Brain microvascular endothelial cell (primary cell): Measurements from ENCODE around the gene GRK1.

Source experiments
- DNase-seq: peaks from one replicate; pipeline ENCODE4 v3.0.0-alpha.2; 2020
- H3K27ac ChIP-seq: fragments of 250-450 bp; sonication (Bioruptor Pico); 2 replicates; pipeline ENCODE4 v1.5.1; 2020; ENCODE audit warnings: mild to moderate bottlenecking, moderate library complexity
- H3K27me3 ChIP-seq: fragments of 250-450 bp; sonication (Bioruptor Pico); replicated peaks from 2 replicates; pipeline ENCODE4 v1.5.1; 2020; ENCODE audit warnings: mild to moderate bottlenecking
- H3K36me3 ChIP-seq: fragments of 250-450 bp; sonication (Bioruptor Pico); replicated peaks from 2 replicates; pipeline ENCODE4 v1.5.1; 2020; ENCODE audit warnings: mild to moderate bottlenecking
- H3K4me3 ChIP-seq: 2 replicates; pipeline ENCODE4 v1.5.1; 2011; ENCODE audit warnings: low read depth, mild to moderate bottlenecking, control low read depth, low read length, moderate library complexity
- in situ Hi-C: cut with HindIII; loops from 2 replicates; pipeline ENCODE4 v1.10.0; 2017; ENCODE audit warnings: low sequenced_read_pairs, low pct_ligation_motif_present
- TF ChIP-seq, protein P1 (sequence below): IDR thresholded peaks from 2 replicates; pipeline ENCODE4 v1.5.1; 2011; ENCODE audit warnings: low read depth, mild to moderate bottlenecking, moderate library complexity, low read length, control low read depth, inconsistent platforms; ENCODE audit errors: missing control alignments

Gene GRK1

DNA sequence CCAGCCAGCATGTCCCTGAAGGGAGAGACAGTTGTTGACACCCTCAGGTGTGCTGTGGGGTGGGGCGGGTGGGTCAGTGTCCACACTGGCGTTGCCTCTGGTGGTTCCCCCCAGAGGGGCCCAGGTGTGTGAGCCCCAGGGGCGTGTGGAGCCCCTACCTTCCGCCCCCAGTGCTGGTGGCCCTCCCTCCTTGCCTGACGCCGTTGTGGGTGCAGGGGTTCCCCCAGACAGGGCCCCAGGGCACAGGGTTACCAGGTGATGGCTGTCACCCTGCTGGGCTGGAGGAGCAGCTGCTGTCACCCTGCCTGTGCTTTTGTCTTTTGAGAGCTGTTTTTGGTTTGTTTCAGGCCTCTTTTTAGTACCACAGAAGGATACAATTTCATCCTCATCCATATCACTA is 36.2 kb upstream of the GRK1 start:
- Histone ChIP-seq H3K27ac (no peak overlapping the region), H3K4me3 (no peak overlapping the region), H3K36me3 (peaks cover 49% of the 10 kb centered on the region), H3K27me3 (no peaks in the 10 kb centered on the region)
- no peak for DNase-seq
- TF ChIP-seq, protein P1, sequence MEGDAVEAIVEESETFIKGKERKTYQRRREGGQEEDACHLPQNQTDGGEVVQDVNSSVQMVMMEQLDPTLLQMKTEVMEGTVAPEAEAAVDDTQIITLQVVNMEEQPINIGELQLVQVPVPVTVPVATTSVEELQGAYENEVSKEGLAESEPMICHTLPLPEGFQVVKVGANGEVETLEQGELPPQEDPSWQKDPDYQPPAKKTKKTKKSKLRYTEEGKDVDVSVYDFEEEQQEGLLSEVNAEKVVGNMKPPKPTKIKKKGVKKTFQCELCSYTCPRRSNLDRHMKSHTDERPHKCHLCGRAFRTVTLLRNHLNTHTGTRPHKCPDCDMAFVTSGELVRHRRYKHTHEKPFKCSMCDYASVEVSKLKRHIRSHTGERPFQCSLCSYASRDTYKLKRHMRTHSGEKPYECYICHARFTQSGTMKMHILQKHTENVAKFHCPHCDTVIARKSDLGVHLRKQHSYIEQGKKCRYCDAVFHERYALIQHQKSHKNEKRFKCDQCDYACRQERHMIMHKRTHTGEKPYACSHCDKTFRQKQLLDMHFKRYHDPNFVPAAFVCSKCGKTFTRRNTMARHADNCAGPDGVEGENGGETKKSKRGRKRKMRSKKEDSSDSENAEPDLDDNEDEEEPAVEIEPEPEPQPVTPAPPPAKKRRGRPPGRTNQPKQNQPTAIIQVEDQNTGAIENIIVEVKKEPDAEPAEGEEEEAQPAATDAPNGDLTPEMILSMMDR: no peak
- in situ Hi-C loops: no loop called here

DNA sequence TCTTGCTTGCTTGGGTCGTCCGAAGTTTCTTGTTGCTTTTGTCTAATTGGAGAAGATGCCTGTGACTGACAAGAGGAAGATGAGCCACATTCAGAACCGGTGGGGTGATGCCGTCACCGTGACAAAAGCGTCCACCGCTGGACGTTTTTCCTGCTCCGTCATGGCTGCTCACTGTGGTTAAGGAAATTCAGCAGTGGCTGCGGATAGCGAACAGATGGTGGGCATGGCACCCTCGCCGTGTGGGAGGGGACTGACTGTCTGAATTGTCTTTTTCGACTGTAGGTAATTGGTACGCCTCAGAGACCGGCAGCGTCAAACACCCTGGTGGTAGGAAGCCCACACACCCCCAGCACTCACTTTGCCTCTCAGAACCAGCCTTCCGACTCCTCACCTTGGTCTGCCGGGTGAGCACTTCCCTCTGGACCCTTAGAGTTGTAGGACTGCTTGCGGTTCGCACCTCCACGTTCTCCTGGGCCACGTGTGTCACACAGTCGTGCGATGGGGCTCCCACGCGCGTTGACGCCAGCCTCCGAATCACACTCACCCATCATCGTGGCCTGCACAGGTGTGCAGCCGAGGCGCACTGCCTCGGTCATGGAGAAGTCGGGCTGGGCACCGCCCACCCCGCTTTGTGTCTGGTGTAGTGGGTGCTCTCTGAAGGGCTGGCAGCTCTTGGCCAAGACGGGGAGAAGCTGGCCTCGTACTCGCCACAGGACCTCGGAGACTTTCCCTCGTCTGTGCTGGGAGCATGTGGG is 35.5 kb upstream of the GRK1 start:
- H3K4me3 ChIP-seq: no peak overlapping the region
- peaks cover 56% of the 10 kb centered on the region for H3K36me3 ChIP-seq
- no peak for DNase-seq
- in situ Hi-C loops: no loop called here
- H3K27ac ChIP-seq: no peak overlapping the region
- TF ChIP-seq, protein P1: no peak
- H3K27me3 ChIP-seq: no peaks in the 10 kb centered on the region

GRCh38 chr13:113632706-113633484 is 34.1 kb upstream of the GRK1 start:
- DNase-seq: no peak
- Histone ChIP-seq H3K36me3 (peaks cover 67% of the 10 kb centered on the region), H3K27ac (no peak overlapping the region), H3K27me3 (no peaks in the 10 kb centered on the region), H3K4me3 (no peak overlapping the region)
- in situ Hi-C loops: no loop called here
- TF ChIP-seq, protein P1: no peak

DNA sequence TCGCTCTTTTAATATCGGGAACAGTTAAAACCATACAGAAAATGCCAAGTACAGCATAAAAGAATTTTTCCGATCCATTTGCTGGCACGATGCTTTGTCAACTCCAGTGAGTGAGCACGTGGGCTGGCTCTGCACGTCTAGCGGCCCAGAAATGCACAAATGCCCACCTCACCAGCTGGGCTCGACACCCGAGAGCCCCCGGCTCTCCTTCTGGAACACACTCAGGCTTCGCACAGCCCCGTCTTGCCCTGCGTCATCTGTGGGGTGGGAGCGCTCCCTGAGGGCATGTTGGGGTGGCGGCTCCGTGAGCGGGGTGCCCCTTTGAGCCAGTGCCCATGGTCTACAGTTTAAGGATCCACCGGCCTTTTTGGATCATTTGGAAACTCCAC is 33.5 kb upstream of the GRK1 start:
- Histone ChIP-seq H3K27me3 (no peaks in the 10 kb centered on the region), H3K4me3 (no peak overlapping the region), H3K27ac (no peak overlapping the region), H3K36me3 (peaks cover 72% of the 10 kb centered on the region)
- TF ChIP-seq, protein P1: no peak
- in situ Hi-C loops: no loop called here
- no peak for DNase-seq

GRCh38 chr13:113634279-113635047 is 32.6 kb upstream of the GRK1 start:
- no peak overlapping the region for H3K27ac ChIP-seq
- no peak overlapping the region for H3K4me3 ChIP-seq
- no peak for DNase-seq
- TF ChIP-seq, protein P1: no peak
- H3K36me3 ChIP-seq: peaks cover 75% of the 10 kb centered on the region
- H3K27me3 ChIP-seq: no peaks in the 10 kb centered on the region
- in situ Hi-C loops: no loop called here
